Parathyroid adenoma (tissue), 2 donors: Measurements from ENCODE around the gene FOXA3.

Experiments
- H2AFZ ChIP-seq: fragments of 300-600 bp; sonication (generic); one replicate; pipeline ENCODE4 v1.7.0; 2017; ENCODE audit warnings: antibody characterized with exemption, mild to moderate bottlenecking
- H3K27ac ChIP-seq: fragments of 300-600 bp; sonication (generic); one replicate; pipeline ENCODE4 v1.7.0; 2017
- H3K27me3 ChIP-seq: fragments of 300-600 bp; sonication (generic); one replicate; pipeline ENCODE4 v1.7.0; 2017; ENCODE audit warnings: low read length; ENCODE audit not compliant: control insufficient read depth, insufficient read depth
- H3K36me3 ChIP-seq: fragments of 300-600 bp; sonication (generic); one replicate; pipeline ENCODE4 v1.7.0; 2017; ENCODE audit warnings: low read length; ENCODE audit not compliant: control insufficient read depth, insufficient read depth
- H3K4me1 ChIP-seq: fragments of 300-600 bp; sonication (generic); one replicate; pipeline ENCODE4 v1.7.0; 2017; ENCODE audit warnings: control low read depth
- H3K4me2 ChIP-seq: fragments of 300-600 bp; sonication (generic); one replicate; pipeline ENCODE4 v1.7.0; 2017; ENCODE audit warnings: low read length
- H3K4me3 ChIP-seq: fragments of 300-600 bp; sonication (generic); one replicate; pipeline ENCODE4 v1.7.0; 2017; ENCODE audit warnings: low read depth, low read length
- H3K79me2 ChIP-seq: fragments of 300-600 bp; sonication (generic); one replicate; pipeline ENCODE4 v1.7.0; 2017; ENCODE audit warnings: control low read depth
- H3K9ac ChIP-seq: fragments of 300-600 bp; sonication (generic); one replicate; pipeline ENCODE4 v1.7.0; 2017; ENCODE audit warnings: mild to moderate bottlenecking
- H3K9me3 ChIP-seq: fragments of 300-600 bp; sonication (generic); one replicate; pipeline ENCODE4 v1.7.0; 2017; ENCODE audit warnings: low read length; ENCODE audit not compliant: control insufficient read depth
- CTCF ChIP-seq: fragments of 300-600 bp; sonication (generic); IDR thresholded peaks from one replicate; pipeline ENCODE4 v1.7.0; 2017; ENCODE audit warnings: antibody characterized with exemption, mild to moderate bottlenecking
- donor health status: primary hyperparathyroidism.

The FOXA3 gene

GRCh38 chr19:45847663-45848062, 16.5 kb upstream of the FOXA3 start:
- TF ChIP-seq CTCF, result no peak
- Histone ChIP-seq H3K27me3 (no peaks in the 10 kb centered on the region), H2AFZ (no peak overlapping the region), H3K4me3 (no peak overlapping the region), H3K9ac (no peak overlapping the region), H3K4me2 (no peak overlapping the region), H3K36me3 (no peaks in the 10 kb centered on the region), H3K4me1 (no peaks in the 10 kb centered on the region), H3K79me2 (peaks cover 4% of the 10 kb centered on the region), H3K9me3 (no peaks in the 10 kb centered on the region), H3K27ac (no peak overlapping the region)

DNA sequence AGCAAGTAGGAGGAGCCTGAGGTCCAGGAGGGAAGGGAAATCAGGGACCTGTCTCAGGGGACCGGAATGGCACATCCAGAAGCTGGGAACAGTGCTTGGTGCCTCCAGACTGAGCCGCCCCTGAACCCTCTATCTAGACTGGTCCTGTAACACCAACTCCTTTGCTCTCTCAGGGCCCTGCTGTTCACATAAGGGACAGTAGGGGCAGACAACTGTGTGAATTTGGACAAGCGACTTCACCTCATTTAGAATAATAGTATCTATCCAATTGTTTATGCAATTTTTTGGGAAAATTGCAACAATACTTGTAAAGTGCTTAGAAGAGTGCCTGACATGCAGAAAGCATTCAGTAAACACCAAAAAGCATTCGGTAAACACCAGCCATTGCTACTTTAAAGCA, 15.2 kb upstream of the FOXA3 start:
- no peak for TF ChIP-seq CTCF
- Histone ChIP-seq H3K9ac (no peak overlapping the region), H3K27ac (no peak overlapping the region)

DNA sequence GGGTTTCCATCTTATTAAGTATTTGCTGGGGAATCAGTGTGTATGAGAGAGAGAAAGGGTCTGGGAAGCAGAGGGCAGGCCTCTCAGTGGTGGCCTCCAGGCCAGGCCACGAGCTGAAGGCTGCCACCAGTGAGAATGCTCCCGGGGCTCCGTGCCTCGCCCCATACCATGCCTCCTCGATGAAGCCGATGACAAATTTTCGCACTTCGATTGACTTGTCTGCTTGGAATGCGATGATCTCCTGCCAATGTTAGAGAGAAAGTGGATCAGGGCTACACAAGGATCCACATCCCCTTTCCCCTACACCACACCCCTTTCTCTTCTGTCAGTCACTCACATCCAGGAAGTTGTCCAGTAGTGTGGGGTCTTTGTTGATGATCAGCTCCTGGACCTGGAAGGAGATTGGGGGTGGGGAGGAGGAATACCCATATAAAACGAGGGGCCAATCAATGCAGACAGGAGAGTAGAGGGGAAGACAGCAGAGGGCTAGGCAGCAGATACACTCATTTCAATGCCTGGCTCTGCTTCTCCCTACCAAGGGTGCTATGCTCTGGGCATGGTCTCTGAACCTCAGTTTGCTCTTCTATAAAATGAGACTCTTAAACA, 11.9 kb upstream of the FOXA3 start:
- Histone ChIP-seq H3K4me2 (no peak overlapping the region), H3K4me1 (no peaks in the 10 kb centered on the region), H3K27ac (no peak overlapping the region), H3K4me3 (no peak overlapping the region), H2AFZ (no peak overlapping the region), H3K27me3 (no peaks in the 10 kb centered on the region), H3K79me2 (peaks cover 2% of the 10 kb centered on the region), H3K9me3 (no peaks in the 10 kb centered on the region), H3K36me3 (no peaks in the 10 kb centered on the region), H3K9ac (no peak overlapping the region)
- no peak for TF ChIP-seq CTCF

More for the DNA sequence above, 15.2 kb upstream of the FOXA3 start:
- H3K4me1 ChIP-seq, result no peaks in the 10 kb centered on the region
- no peak overlapping the region for H3K4me3 ChIP-seq
- H3K79me2 ChIP-seq, result peaks cover 3% of the 10 kb centered on the region
- H3K27me3 ChIP-seq, result no peaks in the 10 kb centered on the region
- no peak overlapping the region for H3K4me2 ChIP-seq
- no peaks in the 10 kb centered on the region for H3K36me3 ChIP-seq
- H2AFZ ChIP-seq, result no peak overlapping the region
- H3K9me3 ChIP-seq, result no peaks in the 10 kb centered on the region

- no peak for TF ChIP-seq CTCF
- no peaks in the 10 kb centered on the region for H3K36me3 ChIP-seq
- H2AFZ ChIP-seq, result no peak overlapping the region
- no peaks in the 10 kb centered on the region for H3K27me3 ChIP-seq
- H3K4me2 ChIP-seq, result no peak overlapping the region
- no peaks in the 10 kb centered on the region for H3K9me3 ChIP-seq
- H3K9ac ChIP-seq, result no peak overlapping the region
- H3K4me1 ChIP-seq, result no peaks in the 10 kb centered on the region
- peaks cover 2% of the 10 kb centered on the region for H3K79me2 ChIP-seq
- no peak overlapping the region for H3K27ac ChIP-seq
- no peak overlapping the region for H3K4me3 ChIP-seq
Observed at GRCh38 chr19:45852983-45853382, 11.1 kb upstream of the FOXA3 start.

- Histone ChIP-seq H3K9me3 (no peaks in the 10 kb centered on the region), H3K27ac (no peak overlapping the region), H3K79me2 (peaks cover 6% of the 10 kb centered on the region), H3K27me3 (no peaks in the 10 kb centered on the region), H3K4me2 (no peak overlapping the region), H2AFZ (no peak overlapping the region), H3K4me3 (no peak overlapping the region), H3K36me3 (no peaks in the 10 kb centered on the region), H3K9ac (no peak overlapping the region), H3K4me1 (no peaks in the 10 kb centered on the region)
- no peak for TF ChIP-seq CTCF
Observed at GRCh38 chr19:45854167-45854778, 9.9 kb upstream of the FOXA3 start.
